ENCODE data around the gene PRKAR1B. TPM values are rescaled to one million over a fixed set of nuclear protein-coding genes. Genes with fewer than 3 reads are reported as not detected.

PRKAR1B gene
- 1 to 10 TPM; 3.0 to 6.1 (median 3.9) TPM for polyA plus RNA-seq

DNA sequence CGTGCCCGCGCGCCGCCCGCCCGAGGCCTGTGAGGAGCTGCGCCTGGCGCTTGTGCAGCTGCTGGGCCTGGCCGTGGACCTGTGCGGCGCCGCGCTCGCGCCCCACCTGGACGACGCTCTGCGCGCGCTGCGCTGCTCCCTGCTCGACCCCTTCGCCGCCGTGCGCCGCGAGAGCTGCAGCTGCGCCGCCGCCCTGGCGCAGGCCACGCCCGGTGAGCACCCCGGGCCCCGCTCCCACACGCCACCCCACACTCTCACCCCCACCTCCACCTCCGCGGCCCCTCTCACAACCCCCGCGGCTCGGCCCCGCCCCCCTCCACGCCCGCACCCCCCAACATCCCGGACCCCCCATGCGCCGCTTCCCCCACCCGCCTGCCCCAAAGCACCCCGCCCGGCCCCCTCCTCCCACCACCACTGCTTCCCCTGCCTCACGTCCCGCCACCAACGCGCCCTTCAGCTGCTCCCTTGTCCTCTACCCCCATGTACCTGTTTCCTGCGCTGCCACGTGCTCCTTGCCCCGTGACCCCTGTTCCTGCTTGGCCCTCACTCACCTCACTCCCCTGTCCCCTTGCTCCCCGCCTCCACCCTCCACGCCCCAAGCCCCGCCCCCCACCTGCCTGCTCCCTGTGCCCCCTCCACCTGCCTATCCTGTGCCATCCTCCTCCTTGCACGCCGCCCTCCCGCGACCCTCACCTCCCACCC, at the start of gene PRKAR1B:
Gene PRKAR1B (minus strand): TSS at position 178 of the 702 bp plus-strand sequence. CDS start 15,776 bp downstream, outside the sequence.
- peaks cover 0 to 2% (median 0%) of the 10 kb centered on the region in 3 donors for H3K27me3 Mint-ChIP-seq (ENCODE audit: low read depth in 3 of 3)
- DNase-seq, result peak in 1 of 3 donors; percentile 8
- peak within 1 kb of the TSS in 4 of 6 donors; percentile 49 to 73 (median 63) for H3K27ac Mint-ChIP-seq
- peaks cover 3 to 19% (median 17%) of the 10 kb centered on the region in 3 donors for H3K36me3 Mint-ChIP-seq
- peak within 1 kb of the TSS; percentile 77 to 87 (median 84) for H3K4me3 Mint-ChIP-seq
- peaks cover 0 to 2% (median 0%) of the 10 kb centered on the region in 6 donors for H3K9me3 Mint-ChIP-seq
- H3K4me1 Mint-ChIP-seq, result peaks cover 19 to 20% of the 10 kb centered on the region in 2 donors

DNA sequence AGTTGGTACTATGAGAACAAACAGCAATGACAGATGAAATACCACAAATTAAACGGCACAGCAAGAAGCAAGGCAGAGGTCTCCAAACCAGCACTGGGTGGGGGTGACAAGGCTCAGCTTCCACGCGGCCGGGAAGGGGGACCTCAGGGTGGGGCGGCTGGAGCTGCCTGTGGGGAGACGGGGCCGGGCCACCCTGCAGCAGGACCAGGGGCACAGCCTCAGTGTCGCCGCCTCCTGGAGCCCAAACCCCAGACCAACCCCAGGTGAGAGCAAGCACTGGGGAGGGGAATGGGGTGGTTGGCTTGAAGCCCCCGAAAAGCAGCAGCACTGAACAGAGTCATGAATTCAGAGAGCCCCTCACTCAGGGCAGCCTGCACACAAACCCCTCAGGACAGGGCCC, 49.3 kb upstream of the PRKAR1B start:
- H3K4me1 Mint-ChIP-seq, result no peaks in the 10 kb centered on the region
- no peak overlapping the region for H3K4me3 Mint-ChIP-seq
- H3K27me3 Mint-ChIP-seq (ENCODE audit: low read depth in 3 of 3), result peaks cover 0 to 3% (median 0%) of the 10 kb centered on the region in 3 donors
- H3K36me3 Mint-ChIP-seq, result peaks cover 13 to 27% (median 14%) of the 10 kb centered on the region in 3 donors
- H3K27ac Mint-ChIP-seq, result no peak overlapping the region
- H3K9me3 Mint-ChIP-seq, result no peaks in the 10 kb centered on the region
- DNase-seq, result no peak

DNA sequence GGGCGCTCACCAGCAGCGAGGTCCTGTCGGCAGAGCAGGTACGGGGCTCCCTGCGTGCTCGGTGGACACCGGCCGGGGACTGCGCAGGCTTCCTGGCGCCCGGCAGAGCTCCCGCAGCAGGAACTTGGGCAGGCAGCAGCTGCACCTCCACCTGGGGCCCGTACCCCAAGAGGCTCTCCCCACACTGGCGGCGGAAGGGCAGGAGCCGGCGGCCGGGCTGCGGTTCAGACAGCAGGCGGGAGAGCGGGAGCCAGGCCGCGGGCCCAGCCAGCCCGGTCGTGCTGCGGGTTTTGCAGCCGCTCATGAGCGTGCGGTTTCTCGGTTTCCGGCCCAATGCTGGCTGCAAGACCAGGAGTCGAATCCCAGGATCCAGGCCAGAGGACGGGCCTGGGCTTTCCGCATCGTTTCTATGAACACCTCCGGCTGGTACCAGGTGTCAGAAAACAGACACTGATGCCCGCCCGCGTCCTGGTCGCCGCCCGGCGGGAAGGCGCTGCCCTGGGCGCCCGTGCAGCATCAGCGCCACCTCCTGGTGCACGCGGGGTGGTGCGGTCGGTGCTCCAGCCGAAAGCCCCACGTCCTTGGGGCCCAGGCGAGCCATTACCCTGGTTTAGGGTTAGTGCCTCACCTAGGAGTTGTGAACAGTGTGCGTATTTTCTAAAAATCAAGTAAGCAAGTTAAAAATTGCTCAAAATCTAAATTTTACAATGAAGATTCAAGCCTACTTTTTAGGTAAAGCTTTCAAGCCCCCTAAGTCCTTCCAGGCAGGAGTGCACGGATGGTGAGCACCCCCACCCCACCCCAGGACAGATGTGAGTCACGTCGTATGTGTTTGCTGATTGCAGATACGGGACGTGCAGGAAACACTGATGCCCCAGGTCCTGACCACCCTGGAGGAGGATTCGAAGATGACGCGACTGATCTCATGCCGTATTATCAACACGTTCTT, 47.4 kb upstream of the PRKAR1B start:
- no peaks in the 10 kb centered on the region for H3K9me3 Mint-ChIP-seq
- peaks cover 9 to 18% (median 11%) of the 10 kb centered on the region in 3 donors for H3K36me3 Mint-ChIP-seq
- DNase-seq, result peak; percentile 21 to 51 (median 34)
- no peak overlapping the region for H3K27ac Mint-ChIP-seq
- H3K4me3 Mint-ChIP-seq, result no peak overlapping the region
- peaks cover 0 to 3% (median 0%) of the 10 kb centered on the region in 3 donors for H3K27me3 Mint-ChIP-seq (ENCODE audit: low read depth in 3 of 3)
- no peaks in the 10 kb centered on the region for H3K4me1 Mint-ChIP-seq

DNA sequence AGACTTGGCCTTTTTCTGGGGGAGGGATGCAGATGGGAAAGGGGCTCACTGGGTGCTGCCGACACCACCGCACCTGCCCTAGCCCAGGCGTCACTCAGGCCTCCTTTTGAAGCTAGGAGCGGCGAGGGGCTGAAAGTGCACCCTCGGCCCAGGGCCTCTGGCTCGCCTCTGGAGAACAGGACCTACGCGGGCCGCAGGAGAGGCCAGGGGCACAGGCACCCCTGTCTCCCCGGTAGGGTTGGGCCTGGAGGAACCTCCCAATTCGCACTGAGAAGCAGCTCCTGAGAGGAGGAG, 46.5 kb upstream of the PRKAR1B start:
- no peaks in the 10 kb centered on the region for H3K9me3 Mint-ChIP-seq
- no peak for DNase-seq

DNA sequence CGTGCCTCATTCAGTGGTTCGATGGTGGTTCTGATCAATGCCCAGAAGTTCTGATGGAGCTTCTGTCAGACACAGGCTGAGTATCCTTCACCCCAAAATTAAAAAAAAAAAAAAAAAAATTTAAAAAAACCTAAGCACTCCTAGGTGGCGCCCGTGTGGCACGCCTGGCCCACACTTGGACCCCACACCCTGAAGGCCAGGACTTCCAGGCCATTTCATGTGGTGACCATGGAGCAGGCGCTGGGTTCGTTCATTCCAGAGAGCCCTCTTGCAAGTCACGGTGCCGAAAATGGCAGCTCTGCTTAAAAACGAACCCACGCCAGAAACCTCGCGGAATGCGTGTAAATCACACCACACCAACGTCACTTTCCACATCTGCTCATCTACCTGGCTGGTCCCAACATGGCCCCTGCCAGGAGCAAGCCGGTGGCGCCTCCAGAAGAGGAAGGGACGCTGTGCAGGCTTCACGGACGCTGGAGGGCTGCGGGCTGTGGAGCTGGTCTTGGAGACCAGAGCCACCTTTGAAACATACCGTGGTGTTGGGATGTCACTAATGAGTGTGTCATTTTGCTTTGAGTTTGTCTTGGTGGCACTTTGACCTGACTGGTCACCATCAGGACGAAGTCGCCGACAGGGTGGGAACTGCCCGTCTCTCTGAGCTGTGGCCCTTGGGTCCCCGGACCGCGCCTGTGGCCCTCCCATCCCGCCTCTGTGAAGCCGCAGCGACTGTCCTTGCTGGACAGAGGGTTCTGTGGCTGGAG, 46.0 kb upstream of the PRKAR1B start:
- Mint-ChIP-seq H3K27ac (no peak overlapping the region), H3K9me3 (no peaks in the 10 kb centered on the region), H3K36me3 (peaks cover 9 to 19% (median 11%) of the 10 kb centered on the region in 3 donors), H3K4me3 (no peak overlapping the region), H3K4me1 (peaks cover 0 to 1% of the 10 kb centered on the region in 2 donors), H3K27me3 (ENCODE audit: low read depth in 3 of 3) (peaks cover 0 to 3% (median 0%) of the 10 kb centered on the region in 3 donors)
- DNase-seq, result no peak

More for the DNA sequence above, 46.5 kb upstream of the PRKAR1B start:
- Mint-ChIP-seq H3K4me3 (no peak overlapping the region), H3K36me3 (peaks cover 9 to 18% (median 11%) of the 10 kb centered on the region in 3 donors), H3K27me3 (ENCODE audit: low read depth in 3 of 3) (peaks cover 0 to 3% (median 0%) of the 10 kb centered on the region in 3 donors), H3K4me1 (no peaks in the 10 kb centered on the region), H3K27ac (no peak overlapping the region)

DNA sequence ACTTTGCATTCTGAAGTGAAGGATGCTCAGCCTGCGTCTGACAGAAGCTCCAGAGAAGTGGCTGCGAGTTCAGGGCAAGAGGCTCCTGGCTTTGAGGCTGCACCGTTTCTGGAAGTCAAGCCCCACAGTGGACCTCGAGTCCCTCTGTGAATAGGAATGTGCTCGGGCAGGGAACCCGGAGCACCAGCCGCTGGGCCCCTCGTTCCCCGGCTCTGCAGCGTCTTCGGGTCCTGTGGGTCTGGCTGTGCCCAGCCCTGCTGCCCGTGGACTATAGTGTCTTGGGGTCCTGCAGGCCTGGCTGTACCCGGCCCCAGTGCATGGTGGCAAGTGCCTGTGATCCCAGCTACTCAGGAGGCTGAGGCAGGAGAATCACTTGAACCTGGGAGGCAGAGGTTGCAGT, 45.3 kb upstream of the PRKAR1B start:
- no peak overlapping the region for H3K27ac Mint-ChIP-seq
- peaks cover 0 to 3% of the 10 kb centered on the region in 2 donors for H3K4me1 Mint-ChIP-seq
- H3K36me3 Mint-ChIP-seq, result peaks cover 10 to 20% (median 11%) of the 10 kb centered on the region in 3 donors
- no peak overlapping the region for H3K4me3 Mint-ChIP-seq
- no peak for DNase-seq
- no peaks in the 10 kb centered on the region for H3K9me3 Mint-ChIP-seq
- H3K27me3 Mint-ChIP-seq (ENCODE audit: low read depth in 3 of 3), result peaks cover 0 to 3% (median 0%) of the 10 kb centered on the region in 3 donors

DNA sequence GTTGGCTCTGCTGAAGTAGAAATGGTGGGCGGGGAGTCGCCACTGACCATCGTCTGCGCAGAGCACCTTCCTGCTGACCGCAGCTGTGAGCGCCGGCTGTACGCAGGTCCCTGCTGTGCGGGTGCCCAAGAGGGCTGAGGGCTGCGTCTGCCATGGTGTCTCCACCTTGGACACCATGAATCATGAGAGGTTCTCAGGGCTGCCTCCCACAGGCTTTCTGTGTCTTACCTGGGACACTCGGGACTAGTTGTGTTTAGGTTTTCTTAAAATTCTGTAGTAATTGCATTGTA, 44.9 kb upstream of the PRKAR1B start:
- peaks cover 0 to 4% of the 10 kb centered on the region in 2 donors for H3K4me1 Mint-ChIP-seq
- no peaks in the 10 kb centered on the region for H3K9me3 Mint-ChIP-seq
- H3K27ac Mint-ChIP-seq, result no peak overlapping the region
- peaks cover 8 to 18% (median 9%) of the 10 kb centered on the region in 3 donors for H3K36me3 Mint-ChIP-seq
- no peaks in the 10 kb centered on the region for H3K27me3 Mint-ChIP-seq (ENCODE audit: low read depth in 3 of 3)
- no peak overlapping the region for H3K4me3 Mint-ChIP-seq
- no peak for DNase-seq

DNA sequence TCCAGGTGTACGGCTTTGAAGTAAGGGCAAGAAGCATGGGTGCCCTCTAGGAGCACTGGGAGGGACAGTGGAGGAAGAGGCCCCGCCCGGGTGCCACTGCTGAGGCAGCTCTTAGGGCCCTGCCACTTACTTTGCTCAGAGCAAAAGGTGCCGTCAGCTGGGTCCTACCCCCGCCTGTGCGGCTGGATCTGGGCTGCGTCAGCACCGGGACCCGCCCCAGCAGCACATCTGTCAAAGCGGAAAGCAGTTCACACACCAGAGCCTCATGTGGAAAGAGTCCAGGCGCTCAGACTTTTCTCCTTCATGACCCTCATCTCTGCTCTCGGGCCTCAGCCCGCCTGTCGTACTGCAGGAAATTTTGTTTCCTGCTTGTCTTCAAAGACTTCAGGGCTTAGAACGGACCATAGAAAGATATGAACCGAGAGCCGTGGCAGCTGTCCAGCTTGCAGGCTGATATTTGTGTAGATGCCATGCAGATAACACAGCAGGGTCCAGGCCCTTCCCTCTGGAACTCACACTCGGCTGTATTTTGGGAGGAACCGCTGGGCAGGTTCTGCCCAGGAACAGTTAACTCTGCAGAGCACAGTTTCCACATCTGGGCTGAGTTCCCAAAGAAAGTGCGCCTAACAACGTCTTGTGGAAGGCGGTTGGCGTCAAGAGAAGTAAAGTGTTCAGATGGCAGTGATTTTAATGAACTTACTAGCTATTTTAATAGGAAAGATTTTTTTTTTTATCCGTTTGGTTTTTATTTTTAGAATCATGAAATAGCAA, 44.3 kb upstream of the PRKAR1B start:
- Mint-ChIP-seq H3K27ac (no peak overlapping the region), H3K9me3 (no peaks in the 10 kb centered on the region), H3K4me3 (no peak overlapping the region), H3K27me3 (ENCODE audit: low read depth in 3 of 3) (no peaks in the 10 kb centered on the region), H3K4me1 (peaks cover 0 to 4% of the 10 kb centered on the region in 2 donors), H3K36me3 (peaks cover 9 to 20% (median 10%) of the 10 kb centered on the region in 3 donors)
- no peak for DNase-seq

DNA sequence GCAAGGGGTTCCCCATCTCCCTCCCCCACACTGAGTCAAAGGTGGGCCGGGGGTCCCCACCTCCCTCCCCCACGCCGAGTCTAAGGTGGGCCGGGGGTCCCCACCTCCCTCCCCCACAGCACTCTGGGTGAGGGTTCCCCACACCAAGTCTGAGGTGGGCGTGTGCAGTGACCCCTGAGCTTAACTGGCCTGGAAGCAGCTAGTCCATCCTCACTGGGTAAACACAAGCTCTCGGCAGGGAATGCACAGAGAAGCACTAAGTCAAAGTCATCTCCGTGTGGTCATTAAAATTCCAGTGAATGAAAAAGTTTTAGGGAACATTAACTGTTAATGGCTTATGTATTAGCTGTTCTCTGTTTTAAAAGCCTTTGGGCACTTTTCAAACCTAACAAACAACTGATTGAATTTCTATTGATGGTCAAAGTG, 43.7 kb upstream of the PRKAR1B start:
- Mint-ChIP-seq H3K27me3 (ENCODE audit: low read depth in 3 of 3) (no peaks in the 10 kb centered on the region), H3K36me3 (peaks cover 9 to 20% (median 13%) of the 10 kb centered on the region in 3 donors), H3K4me1 (peaks cover 0 to 4% of the 10 kb centered on the region in 2 donors), H3K4me3 (no peak overlapping the region), H3K9me3 (no peaks in the 10 kb centered on the region), H3K27ac (no peak overlapping the region)
- no peak for DNase-seq

DNA sequence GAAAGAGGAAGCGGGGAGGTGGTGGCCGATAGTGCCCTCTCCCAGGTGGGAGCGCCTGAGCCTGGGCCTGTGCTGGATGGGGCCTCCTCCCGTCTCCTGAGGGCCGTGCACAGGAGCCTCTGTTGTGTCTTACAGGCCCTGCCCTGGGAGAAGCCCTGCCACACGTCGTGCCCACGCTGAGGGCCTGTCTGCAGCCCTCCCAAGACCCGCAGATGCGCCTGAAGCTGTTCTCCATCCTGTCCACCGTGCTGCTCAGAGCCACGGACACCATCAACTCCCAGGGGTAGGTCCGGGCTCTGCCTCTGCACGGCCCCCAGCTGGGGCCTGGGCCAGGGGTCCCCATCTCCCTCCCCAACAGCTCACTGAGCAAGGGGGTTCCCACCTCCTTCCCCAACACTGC, 43.3 kb upstream of the PRKAR1B start:
- Mint-ChIP-seq H3K4me3 (no peak overlapping the region), H3K27me3 (ENCODE audit: low read depth in 3 of 3) (no peaks in the 10 kb centered on the region), H3K27ac (no peak overlapping the region), H3K4me1 (peaks cover 0 to 4% of the 10 kb centered on the region in 2 donors), H3K9me3 (no peaks in the 10 kb centered on the region), H3K36me3 (peaks cover 5 to 18% (median 10%) of the 10 kb centered on the region in 3 donors)
- DNase-seq, result no peak

DNA sequence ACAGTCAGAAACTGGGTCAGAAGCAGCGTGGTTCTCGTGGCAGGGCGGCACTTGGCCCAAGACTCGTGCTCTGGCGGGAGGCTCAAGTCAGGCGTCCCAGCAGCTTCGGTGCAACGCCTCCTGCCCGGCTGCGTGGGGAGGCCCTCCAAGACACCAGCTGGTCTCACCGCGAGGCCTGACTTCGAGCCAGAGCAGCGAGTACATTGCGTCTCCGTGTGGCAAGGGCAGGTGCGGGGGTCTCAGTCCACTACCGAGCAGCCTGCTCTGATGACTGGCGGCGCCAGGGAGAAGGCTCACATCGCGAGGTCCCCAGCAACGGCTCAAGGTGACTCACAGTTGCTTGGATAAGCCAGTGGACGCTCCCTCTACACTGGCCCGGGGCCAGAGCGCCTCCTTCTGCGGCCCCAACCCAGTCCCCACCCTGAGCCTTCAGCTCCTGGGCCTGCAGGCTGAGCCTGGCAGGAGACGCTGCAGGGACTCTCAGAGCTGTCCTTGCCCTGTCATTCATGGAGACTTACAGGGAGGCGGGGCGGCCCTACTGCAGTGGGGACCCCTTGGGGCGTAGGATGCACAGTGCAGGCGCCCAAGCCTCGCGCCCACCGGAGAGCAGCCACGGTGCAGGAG, 41.9 kb upstream of the PRKAR1B start:
- H3K4me1 Mint-ChIP-seq, result peaks cover 0 to 4% of the 10 kb centered on the region in 2 donors
- H3K27ac Mint-ChIP-seq, result no peak overlapping the region
- H3K4me3 Mint-ChIP-seq, result no peak overlapping the region
- no peaks in the 10 kb centered on the region for H3K9me3 Mint-ChIP-seq
- DNase-seq, result no peak
- no peaks in the 10 kb centered on the region for H3K27me3 Mint-ChIP-seq (ENCODE audit: low read depth in 3 of 3)
- H3K36me3 Mint-ChIP-seq, result peaks cover 5 to 23% (median 10%) of the 10 kb centered on the region in 3 donors

DNA sequence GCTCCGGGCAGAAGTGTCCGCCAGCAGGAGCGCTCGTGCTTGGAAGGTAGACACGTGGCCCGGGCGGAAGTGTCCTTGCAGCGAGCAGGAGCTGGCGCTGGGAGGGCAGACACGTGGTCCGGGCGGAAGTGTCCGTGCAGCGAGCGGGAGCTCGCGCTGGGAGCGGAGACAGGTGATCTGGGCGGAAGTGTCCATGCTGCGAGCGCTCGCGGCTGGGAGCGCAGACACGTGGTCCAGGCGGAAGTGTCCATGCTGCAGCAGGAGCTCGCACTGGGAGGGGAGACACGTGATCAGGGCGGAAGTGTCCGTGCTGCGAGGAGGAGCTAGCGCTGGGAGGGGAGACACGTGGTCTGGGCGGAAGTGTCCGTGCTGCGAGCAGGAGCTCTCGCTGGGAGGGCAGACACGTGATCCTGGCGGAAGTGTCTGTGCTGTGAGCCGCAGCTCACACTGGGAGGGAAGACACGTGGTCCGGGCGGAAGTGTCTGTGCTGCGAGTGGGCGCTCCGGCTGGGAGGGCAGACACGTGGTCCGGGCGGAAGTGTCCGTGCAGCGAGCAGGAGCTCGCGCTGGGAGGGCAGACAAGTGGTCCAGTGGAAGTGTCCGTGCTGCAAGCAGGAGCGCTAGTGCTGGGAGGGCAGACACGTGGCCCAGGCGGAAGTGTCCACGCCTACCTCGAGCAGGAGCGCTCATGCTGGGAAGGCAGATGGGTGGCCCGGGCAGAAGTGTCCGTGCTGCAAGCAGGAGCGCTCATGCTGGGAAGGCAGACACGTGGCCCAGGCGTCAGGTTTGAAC, 41.1 kb upstream of the PRKAR1B start:
- Mint-ChIP-seq H3K4me1 (peaks cover 0 to 4% of the 10 kb centered on the region in 2 donors), H3K36me3 (peaks cover 5 to 23% (median 10%) of the 10 kb centered on the region in 3 donors), H3K27ac (peak overlapping the region in 1 of 6 donors; percentile 56), H3K9me3 (no peaks in the 10 kb centered on the region), H3K4me3 (peak overlapping the region in 1 of 5 donors; percentile 75), H3K27me3 (ENCODE audit: low read depth in 3 of 3) (no peaks in the 10 kb centered on the region)
- no peak for DNase-seq
